ENCODE measurements around the gene TLX3.
"Not testable (repeated sequence)": the region's sequence is repeated elsewhere in the genome, so short reads cannot be mapped to it uniquely, and the experiment has no call there.

Gene TLX3

DNA sequence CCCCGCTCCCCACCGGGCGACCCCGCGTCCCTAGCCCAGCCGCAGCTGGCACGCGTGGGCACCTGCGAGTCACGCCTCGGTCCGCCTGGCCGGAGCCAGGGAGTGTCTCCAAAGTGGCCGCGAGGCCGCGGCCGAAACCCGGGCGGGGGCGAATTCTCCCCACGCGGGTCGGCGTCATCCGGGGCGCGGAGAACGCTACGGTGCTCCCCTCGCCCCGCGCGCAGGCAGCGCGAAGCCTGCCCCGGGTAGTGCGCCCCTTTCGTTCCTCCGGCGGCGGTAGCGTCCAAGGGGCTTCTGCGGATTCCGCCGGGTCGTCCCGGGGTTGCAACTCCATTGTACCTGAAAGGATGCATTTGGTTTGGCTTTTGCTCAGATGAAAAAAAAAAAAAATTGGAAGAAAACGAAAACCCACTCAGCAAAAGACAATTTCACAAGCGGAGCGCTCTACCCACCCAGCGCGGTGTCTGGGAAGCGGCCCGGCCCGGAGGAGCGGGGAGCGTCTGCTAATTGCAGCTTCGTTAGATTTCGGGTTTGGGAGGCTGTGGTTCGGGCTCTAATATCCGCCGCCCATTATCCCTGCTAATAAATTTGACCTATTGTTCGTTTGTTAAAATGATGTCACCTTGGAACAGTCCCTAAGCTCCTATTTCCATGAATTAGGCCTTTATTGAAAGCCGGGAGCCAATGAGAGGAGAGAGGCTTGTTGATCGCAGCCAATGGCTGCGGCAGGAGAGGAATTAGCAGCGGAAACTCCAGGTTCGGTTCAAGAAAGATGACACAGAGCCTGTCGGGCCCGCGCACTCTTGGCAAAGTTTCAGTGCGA is at the start of gene TLX3:
Gene TLX3, plus strand, starts transcription at position 796 of the 823 bp plus-strand sequence. CDS start 118 bp downstream, outside the sequence.
- DNase-seq = no peak

DNA sequence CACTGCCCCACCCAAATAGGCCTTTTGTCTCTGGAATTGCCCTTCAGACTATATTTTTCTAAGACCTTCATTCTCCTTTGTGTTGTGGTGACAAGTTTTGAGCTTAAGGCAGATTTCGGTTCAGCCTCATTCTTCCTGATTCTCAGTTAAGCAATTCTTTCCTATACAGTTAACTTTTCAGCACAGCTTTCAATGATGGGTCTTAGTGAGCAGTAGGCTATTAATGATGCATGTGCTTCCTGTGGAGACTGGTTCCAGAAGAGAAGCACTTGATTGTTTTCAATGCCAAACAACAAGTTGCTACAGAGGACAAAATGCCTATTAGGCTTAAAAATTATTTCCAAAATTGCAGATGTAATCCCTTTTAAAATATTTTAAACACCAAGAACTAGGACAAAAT is 47.7 kb upstream of the TLX3 start:
- DNase-seq = no peak

DNA sequence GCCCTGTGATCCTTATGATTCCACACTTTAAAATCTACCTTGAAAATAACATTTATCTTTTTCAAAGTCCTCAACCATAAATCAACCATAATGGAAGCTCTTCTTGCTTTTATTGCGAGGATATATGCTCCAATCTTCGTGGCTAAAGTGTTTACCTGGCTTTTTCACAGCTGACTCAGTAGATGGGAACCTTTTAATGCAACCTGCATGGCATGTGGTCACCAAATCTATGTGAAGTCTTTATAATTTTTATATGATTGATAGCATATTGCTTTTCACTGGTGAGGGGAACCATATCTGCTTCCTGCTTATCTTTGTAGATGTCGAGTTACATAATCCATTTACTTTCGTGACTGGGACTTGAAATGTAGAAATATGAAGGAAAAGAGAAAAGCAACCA is 47.1 kb upstream of the TLX3 start:
- no peak for DNase-seq

GRCh38 chr5:171263181-171263580 is 45.9 kb upstream of the TLX3 start:
- DNase-seq = no peak

GRCh38 chr5:171264843-171265242 is 44.2 kb upstream of the TLX3 start:
- no peak for DNase-seq

- no peak for DNase-seq
These were observed 40.1 kb upstream of the TLX3 start for GRCh38 chr5:171268700-171269620.

- no peak for DNase-seq
These were observed 39.3 kb upstream of the TLX3 start for GRCh38 chr5:171269717-171270116.

DNA sequence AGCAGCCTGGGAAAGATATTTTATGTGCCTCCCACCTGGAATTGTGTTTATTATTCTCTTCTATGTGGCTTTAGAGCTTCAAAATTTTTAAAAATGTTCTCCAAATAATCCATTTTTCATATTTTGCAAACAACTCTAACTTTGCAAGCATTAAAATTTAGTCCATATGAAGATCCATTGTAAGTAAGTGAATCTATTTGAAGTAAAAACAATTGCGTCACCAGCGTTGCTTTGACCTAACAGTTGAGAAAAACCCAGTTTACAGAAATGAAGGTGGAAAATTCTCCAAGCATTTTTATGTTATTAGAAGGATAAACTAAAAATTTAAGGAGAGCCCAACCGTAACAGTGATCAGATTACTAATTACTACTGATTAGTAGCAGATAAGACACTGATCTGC is 38.9 kb upstream of the TLX3 start:
- no peak for DNase-seq

DNA sequence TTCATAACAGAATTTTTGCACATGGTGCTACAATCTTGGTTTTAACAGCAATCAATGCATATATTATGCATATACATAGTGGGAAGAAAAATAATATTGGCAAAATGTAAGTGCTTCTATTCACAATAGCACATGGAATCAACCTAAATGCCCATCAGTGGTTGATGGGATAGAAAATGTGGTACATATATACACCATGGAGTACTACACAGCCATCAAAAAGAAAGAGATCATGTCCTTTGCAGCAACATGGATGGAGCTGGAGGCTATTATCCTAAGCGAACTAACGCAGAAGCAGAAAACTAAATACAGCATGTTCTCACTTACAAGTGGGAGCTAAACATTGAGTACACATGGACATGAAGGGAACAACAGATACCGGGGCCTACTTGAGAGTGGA is 37.2 kb upstream of the TLX3 start:
- DNase-seq = no peak

- no peak for DNase-seq
These were observed 35.8 kb upstream of the TLX3 start for GRCh38 chr5:171272996-171273970.

- DNase-seq = no peak
These were observed 33.1 kb upstream of the TLX3 start for GRCh38 chr5:171275841-171276544.

GRCh38 chr5:171283753-171284152 is 25.3 kb upstream of the TLX3 start:
- DNase-seq = no peak

DNA sequence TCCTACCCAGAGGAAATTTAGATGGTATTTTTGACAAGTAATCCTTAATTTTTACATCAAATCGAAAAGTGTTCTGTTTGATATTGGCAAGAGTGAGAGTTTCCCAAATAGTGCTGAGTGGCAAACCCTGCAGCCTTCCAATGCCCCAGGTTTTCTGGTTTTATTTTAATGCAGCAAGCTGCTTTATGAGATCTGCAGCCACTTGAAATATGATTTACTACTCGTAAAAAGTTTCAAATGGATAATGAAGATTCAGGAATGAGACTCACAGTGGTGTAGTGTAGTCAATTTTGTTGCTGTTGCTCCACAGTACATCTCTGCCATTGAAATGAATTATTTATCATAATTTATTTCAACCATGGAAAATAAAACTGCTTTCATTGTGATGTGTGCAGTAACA is 23.6 kb upstream of the TLX3 start:
- DNase-seq = no peak

DNA sequence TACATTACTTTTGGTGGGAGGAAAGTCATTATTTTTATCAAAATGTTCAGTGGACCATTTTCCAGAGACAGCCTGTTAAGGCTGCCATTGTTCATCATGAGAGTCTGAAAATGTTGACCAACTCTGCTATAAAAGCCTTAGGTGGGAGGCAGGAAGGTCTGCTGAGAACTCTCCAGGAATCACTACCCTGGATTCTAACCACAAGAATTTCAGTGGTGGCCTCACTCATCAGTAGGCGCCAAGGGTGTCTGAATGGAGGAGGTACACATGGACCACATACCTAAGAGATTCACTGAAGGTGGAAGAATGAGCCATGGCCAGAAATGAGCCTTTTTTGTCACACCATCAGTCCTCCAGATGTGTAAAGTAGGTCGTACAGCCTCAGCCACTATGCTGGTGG is 21.0 kb upstream of the TLX3 start:
- no peak for DNase-seq

- no peak for DNase-seq
These were observed 17.7 kb upstream of the TLX3 start for GRCh38 chr5:171291371-171291770.

DNA sequence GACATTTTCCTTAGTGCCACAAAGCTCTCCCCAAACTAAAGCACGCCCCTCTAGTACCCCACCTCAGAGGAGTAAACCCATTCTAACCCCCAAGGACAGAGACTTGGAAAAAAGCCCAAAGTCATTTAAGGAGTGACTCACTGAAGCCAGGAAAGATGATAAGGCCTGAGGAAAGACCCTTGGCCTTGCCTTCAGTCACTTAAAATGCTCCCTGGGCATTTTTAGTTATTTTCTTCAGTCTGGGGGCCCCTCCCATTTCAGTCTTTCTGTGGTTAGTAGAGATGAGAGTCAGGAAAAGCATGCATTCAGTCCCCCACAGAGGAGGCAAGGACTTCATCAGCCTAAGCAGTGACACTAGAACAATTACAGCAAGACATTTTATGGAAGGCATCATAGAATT is 13.7 kb upstream of the TLX3 start:
- DNase-seq = no peak

- no peak for DNase-seq
These were observed 13.2 kb upstream of the TLX3 start for GRCh38 chr5:171295801-171296200.

DNA sequence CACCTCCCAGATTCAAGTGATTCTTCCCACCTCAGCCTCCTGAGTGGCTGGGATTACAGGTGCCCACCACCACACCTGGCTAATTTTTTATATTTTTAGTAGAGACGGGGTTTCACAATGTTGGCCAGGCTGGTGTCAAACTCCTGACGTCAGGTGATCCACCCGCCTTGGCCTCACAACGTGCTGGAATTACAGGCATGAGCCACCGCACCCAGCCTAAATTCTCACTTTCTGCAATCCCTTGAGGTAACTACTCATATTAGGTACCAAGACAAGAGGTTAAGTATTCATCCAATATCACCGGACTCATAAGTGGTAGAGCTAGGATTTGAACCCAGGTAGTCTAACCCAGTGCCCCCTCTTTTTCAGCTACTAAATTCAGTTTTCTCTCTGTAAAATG is 11.1 kb upstream of the TLX3 start:
- not testable (repeated sequence) for DNase-seq

DNA sequence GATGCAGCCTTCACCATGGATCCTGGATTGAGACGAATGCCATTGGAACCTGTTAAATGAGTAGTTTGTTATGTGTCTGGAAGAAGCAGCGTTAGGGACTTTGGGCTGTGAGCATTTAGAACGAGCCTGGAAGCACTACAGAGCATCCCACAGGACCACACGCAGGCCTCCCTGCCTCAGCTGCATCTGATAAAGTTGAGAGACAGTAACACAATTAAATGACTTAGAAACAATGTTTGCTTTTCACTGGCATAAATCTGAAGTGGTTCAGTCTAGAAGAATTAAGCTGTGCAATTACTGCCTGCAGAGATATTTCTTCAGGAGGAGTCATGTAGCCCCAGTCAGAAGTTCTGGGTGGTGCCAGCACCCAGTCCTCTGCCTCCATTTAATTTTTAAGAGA is 9.8 kb upstream of the TLX3 start:
- no peak for DNase-seq

GRCh38 chr5:171299851-171300250 is 9.2 kb upstream of the TLX3 start:
- no peak for DNase-seq

- DNase-seq = no peak
These were observed 8.7 kb upstream of the TLX3 start for GRCh38 chr5:171300358-171300757.

DNA sequence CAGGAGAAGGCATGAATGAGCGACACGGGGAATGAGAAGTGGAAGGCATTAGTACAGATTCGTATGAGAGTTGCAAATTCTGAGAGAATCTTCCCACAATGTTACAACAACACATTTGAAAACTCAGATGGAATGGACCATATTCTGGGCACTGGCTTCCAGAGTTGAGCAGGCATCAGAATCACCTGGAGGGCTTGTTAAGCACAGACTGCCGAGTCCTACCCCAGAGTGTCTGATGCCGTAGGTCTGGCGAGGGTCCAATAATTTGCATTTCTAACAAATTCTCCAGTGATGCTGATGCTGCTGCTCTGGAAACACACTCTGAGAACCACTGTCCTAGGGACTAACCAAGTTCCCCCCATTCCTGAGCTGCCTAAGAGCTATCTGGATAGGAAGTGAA is 2.9 kb upstream of the TLX3 start:
- no peak for DNase-seq
